Prostate gland (tissue), 2 donors: Measurements from ENCODE around the gene AFAP1. TPM values are rescaled to one million over a fixed set of nuclear protein-coding genes. Genes with fewer than 3 reads are reported as not detected.

Experiments used
- DNase-seq: peaks from one replicate; pipeline ENCODE4 v3.0.0-alpha.2; 2019; ENCODE audit warnings: low spot score
- H3K27ac ChIP-seq, 2 donors: fragments of 200-600 bp; sonication (generic); 2 replicates each; pipeline ENCODE4 v1.5.1; 2017 to 2019
- H3K27me3 ChIP-seq: fragments of 200-600 bp; sonication (generic); replicated peaks from 2 replicates; pipeline ENCODE4 v1.5.1; 2019; ENCODE audit not compliant: insufficient read depth
- H3K36me3 ChIP-seq, 2 donors: fragments of 200-600 bp; sonication (generic); 1 replicate in 1 of 2; 2 replicates in 1 of 2; pipeline versions ENCODE4 v1.5.1 to v1.8.1; 2017 to 2019
- H3K4me1 ChIP-seq: fragments of 200-600 bp; sonication (generic); replicated peaks from 2 replicates; pipeline ENCODE4 v1.5.1; 2019
- H3K4me3 ChIP-seq, 2 donors: fragments of 200-600 bp; sonication (generic); 2 replicates each; pipeline ENCODE4 v1.5.1; 2017 to 2019
- H3K9me3 ChIP-seq: fragments of 200-600 bp; sonication (generic); 2 replicates; pipeline ENCODE4 v1.5.1; 2017
- POLR2A ChIP-seq: fragments of 450-650 bp; IDR thresholded peaks from one replicate; pipeline ENCODE4 v1.6.1; 2016; ENCODE audit warnings: antibody characterized with exemption, mild to moderate bottlenecking
- POLR2AphosphoS5 ChIP-seq: sonication (generic); formaldehyde crosslinking; IDR thresholded peaks from one replicate; pipeline ENCODE4 v1.6.1; 2017; ENCODE audit warnings: antibody characterized with exemption
- WGBS: methylation state at CpG from one replicate; pipeline ENCODE4 v1.1.5; 2018; 5-methylcytosine and 5-hydroxymethylcytosine counted together
- intact Hi-C: fragments of 100-400 bp; cut with DNase I; formaldehyde crosslinking; loops from one replicate; pipeline ENCODE4 v1.14.2; 2022
- total RNA-seq, 2 donors: library from RNA; depleted of rRNA; stranded (reverse); fragments of >200 nt; gene quantifications; one replicate each; pipeline ENCODE4 v1.1.0, GENCODE V29; 2016
- TF ChIP-seq, protein P1 (sequence below), 4 experiments: fragments of 200-600 bp in 2 of 4; fragments of 450-650 bp in 2 of 4; sonication (generic) in 2 of 4; IDR thresholded peaks; 1 replicate in 3 of 4; 2 replicates in 1 of 4; pipeline ENCODE4 v1.5.1; 2016 to 2019; ENCODE audit warnings: antibody characterized with exemption in 4 of 4, mild to moderate bottlenecking in 2 of 4, moderate library complexity in 2 of 4

AFAP1 gene
- total RNA-seq, 2 donors from 2014 or later: 17.5 to 19.8 TPM

DNA sequence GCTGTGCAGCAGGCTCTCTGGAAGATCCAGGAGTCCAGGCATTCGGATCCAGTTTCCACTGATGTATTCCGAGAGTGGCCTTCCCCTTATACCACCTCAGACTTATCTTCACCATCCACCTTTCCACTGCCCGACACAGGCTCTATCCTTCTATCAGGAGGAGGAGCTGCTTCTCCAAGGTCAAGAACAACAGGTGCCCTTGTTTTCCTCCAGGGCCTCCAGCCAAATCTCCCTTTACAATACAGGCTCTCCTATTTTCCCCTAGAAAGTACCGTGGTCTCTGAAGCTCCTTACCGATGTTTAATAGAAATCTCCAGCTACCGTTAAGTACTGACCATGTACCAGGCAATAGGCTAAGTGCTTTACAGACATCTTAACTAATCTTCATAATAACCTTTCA lies 61.3 kb downstream of the AFAP1 start:
- no peak for DNase-seq
- no peak overlapping the region for H3K27ac ChIP-seq
- intact Hi-C loops: no loop called here
- H3K4me3 ChIP-seq: no peak overlapping the region
- no peaks in the 10 kb centered on the region for H3K4me1 ChIP-seq
- H3K9me3 ChIP-seq: no peaks in the 10 kb centered on the region
- H3K36me3 ChIP-seq: no peaks in the 10 kb centered on the region
- no peak for TF ChIP-seq POLR2A
- 55% methylated on average over 6 of the region's 6 CpGs for WGBS
- no peaks in the 10 kb centered on the region for H3K27me3 ChIP-seq

DNA sequence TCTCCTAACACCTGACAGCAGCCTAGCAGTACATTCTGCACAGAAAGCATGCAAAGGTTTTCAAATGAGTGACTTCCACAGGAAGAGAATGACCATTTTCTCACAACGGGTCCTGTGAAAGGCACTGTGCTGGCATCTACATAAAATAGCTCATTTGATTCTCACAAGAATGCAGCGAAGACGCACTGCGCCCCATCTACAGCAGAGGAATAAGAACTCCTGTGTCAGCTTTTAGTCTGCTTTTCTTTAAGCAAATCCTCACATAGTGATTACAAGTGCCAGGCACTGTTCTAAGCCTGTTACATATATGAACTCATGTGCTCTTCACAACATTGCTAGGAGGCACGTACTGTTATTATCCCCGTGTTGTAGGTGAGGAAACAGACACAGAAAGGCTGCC lies 62.5 kb downstream of the AFAP1 start:
- no peak overlapping the region for H3K27ac ChIP-seq
- DNase-seq: no peak
- no peaks in the 10 kb centered on the region for H3K27me3 ChIP-seq
- no peak overlapping the region for H3K4me3 ChIP-seq
- H3K9me3 ChIP-seq: no peaks in the 10 kb centered on the region
- 77% methylated on average over 6 of the region's 6 CpGs for WGBS
- intact Hi-C loops: no loop called here
- no peaks in the 10 kb centered on the region for H3K36me3 ChIP-seq
- no peaks in the 10 kb centered on the region for H3K4me1 ChIP-seq
- no peak for TF ChIP-seq POLR2A
- TF ChIP-seq, protein P1, sequence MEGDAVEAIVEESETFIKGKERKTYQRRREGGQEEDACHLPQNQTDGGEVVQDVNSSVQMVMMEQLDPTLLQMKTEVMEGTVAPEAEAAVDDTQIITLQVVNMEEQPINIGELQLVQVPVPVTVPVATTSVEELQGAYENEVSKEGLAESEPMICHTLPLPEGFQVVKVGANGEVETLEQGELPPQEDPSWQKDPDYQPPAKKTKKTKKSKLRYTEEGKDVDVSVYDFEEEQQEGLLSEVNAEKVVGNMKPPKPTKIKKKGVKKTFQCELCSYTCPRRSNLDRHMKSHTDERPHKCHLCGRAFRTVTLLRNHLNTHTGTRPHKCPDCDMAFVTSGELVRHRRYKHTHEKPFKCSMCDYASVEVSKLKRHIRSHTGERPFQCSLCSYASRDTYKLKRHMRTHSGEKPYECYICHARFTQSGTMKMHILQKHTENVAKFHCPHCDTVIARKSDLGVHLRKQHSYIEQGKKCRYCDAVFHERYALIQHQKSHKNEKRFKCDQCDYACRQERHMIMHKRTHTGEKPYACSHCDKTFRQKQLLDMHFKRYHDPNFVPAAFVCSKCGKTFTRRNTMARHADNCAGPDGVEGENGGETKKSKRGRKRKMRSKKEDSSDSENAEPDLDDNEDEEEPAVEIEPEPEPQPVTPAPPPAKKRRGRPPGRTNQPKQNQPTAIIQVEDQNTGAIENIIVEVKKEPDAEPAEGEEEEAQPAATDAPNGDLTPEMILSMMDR (IDR thresholded peaks at IDR 0.05): no peak
- no peak for TF ChIP-seq POLR2AphosphoS5

DNA sequence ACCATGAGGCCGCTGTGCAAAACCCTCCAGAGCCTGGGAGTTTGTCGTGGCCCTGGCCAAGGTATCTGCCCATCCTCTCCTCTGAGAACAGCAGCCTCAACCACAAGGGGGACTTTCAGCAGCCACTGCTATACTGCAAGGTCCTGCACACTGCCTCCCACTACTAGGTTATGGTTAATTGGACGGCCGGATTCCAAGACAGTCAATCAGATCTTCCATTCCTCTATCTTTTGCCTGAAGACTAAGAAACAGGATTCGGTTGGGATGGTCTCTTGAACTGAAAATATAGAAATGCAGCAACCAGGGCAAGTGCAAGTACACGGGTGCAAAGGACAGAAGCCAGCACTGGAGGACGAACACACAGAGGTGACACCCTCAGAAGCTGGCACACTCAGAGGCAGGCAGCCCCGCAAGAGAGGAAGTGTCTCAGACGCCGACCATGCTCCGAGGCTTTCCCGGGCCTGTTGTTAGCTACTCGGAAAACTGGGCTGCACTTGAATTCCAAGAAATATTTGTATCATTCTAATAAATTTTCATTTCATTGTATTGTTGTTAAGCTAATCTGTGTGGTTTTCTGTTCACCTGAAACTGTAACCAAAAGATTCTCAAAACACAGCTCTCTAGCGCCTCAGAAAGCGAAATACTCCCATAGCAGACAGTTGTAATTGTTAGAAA lies 63.3 kb downstream of the AFAP1 start:
- WGBS: 57% methylated on average over 15 of the region's 15 CpGs
- DNase-seq: no peak
- H3K36me3 ChIP-seq: no peaks in the 10 kb centered on the region
- H3K27ac ChIP-seq: no peak overlapping the region
- no peak for TF ChIP-seq POLR2AphosphoS5
- TF ChIP-seq, protein P1 (IDR thresholded peaks at IDR 0.05): no peak
- TF ChIP-seq POLR2A: no peak
- H3K4me1 ChIP-seq: no peaks in the 10 kb centered on the region
- no peaks in the 10 kb centered on the region for H3K27me3 ChIP-seq
- H3K9me3 ChIP-seq: no peaks in the 10 kb centered on the region
- H3K4me3 ChIP-seq: no peak overlapping the region
- intact Hi-C loops: no loop called here

DNA sequence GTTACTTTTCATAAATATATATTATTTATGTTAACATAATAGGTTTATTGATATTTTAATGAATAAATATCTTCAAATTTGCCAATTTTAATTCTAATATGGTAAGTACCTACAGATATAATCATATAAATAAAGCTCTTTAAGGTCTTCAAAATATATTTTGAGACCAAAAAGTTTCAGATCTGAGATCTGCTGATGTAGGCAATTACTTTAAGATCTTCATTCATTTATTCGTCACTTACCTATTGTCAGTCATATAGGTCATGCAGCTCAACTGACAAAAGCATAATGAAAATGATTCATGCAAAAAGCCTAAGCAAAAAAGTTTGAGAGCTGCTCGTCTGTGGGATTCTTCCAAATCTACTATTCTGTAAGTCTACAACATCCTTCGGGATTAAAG lies 64.8 kb downstream of the AFAP1 start:
- Histone ChIP-seq H3K4me3 (no peak overlapping the region), H3K4me1 (no peaks in the 10 kb centered on the region), H3K27ac (no peak overlapping the region), H3K27me3 (no peaks in the 10 kb centered on the region), H3K9me3 (no peaks in the 10 kb centered on the region), H3K36me3 (no peaks in the 10 kb centered on the region)
- TF ChIP-seq POLR2AphosphoS5 (no peak), POLR2A (no peak)
- TF ChIP-seq, protein P1 (IDR thresholded peaks at IDR 0.05): no peak
- WGBS: 95% methylated on average over 3 of the region's 3 CpGs
- intact Hi-C loops: no loop called here
- DNase-seq: no peak

DNA sequence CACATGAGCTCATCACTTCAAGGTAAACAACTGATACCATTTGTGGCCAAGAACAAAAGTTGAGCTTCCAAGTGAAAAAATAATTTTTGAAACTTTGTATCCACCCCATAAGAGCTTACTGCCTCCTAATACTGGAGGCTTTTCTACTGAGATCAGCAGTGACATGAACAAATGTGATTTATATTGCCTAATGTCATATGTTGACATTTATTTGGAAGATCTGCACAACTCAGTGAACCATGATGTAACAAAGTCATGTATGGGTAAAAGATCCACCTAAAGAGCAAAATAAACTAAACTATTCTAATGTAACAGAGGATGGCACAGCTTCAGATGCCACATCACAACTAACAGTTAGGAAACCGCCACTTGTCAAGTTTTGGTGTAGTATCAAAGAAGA lies 65.8 kb downstream of the AFAP1 start:
- WGBS: 100% methylated on average over 1 of the region's 1 CpG
- Histone ChIP-seq H3K9me3 (no peaks in the 10 kb centered on the region), H3K27me3 (no peaks in the 10 kb centered on the region), H3K4me3 (no peak overlapping the region), H3K36me3 (no peaks in the 10 kb centered on the region), H3K4me1 (no peaks in the 10 kb centered on the region), H3K27ac (no peak overlapping the region)
- no peak for DNase-seq
- intact Hi-C loops: loop anchor here (2.0 kb wide), 1 partner anchor 69 kb away; no protein-coding TSS in a partner anchor
- TF ChIP-seq POLR2A (no peak), POLR2AphosphoS5 (no peak)
- TF ChIP-seq, protein P1 (IDR thresholded peaks at IDR 0.05): no peak
